ENCODE data around the gene NF2.
A peak's percentile ranks its signal among the peaks of the same experiment; 100 is the strongest.
"Not testable (repeated sequence)": the region's sequence is repeated elsewhere in the genome, so short reads cannot be mapped to it uniquely, and the experiment has no call there.

NF2 gene

DNA sequence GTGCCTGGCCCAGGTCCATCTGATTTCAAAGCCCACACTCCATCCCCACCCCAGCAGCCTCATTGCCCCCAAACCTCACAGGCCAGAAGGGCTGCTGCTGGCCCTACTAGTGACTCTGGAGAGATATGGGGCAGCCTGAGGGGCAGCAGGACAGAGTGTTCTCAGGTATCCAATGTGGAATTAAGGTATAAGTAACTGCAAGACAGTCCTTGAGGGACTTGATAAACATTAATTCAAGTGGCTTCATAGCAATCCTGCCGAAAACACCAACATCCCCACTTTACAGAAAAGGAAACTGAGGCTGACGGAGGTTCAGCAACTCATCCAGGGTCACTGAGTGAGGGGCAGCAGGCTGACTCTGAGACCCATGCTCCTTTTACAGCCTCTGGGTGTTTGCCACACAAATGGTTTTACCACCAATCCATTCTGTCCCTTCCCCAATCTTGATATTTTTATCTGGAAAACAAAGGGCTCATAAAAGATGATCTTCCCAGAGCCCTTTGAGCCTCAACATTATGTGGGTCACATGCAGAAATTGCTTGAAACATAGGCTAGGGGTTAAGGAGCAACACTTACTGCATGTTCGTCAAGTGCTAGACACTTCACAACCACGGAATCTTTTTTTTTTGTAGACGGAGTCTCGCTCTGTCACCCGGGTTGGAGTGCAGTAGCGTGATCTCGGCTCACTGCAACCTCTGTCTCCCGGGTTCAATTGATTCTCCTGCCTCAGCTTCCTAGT is 24.8 kb upstream of the NF2 start:
- no peaks in the 10 kb centered on the region for H3K9me3 ChIP-seq
- peaks cover 2% of the 10 kb centered on the region; the same call in 1 of the 2 replicates for H3K4me1 ChIP-seq
- H3K4me3 ChIP-seq (ENCODE audit: low read depth, low read length) = no peak overlapping the region
- DNase-seq = no peak
- no peaks in the 10 kb centered on the region; the same call in 1 of the 2 replicates for H3K36me3 ChIP-seq
- H3K27me3 ChIP-seq = no peaks in the 10 kb centered on the region
- TF ChIP-seq, protein P1, sequence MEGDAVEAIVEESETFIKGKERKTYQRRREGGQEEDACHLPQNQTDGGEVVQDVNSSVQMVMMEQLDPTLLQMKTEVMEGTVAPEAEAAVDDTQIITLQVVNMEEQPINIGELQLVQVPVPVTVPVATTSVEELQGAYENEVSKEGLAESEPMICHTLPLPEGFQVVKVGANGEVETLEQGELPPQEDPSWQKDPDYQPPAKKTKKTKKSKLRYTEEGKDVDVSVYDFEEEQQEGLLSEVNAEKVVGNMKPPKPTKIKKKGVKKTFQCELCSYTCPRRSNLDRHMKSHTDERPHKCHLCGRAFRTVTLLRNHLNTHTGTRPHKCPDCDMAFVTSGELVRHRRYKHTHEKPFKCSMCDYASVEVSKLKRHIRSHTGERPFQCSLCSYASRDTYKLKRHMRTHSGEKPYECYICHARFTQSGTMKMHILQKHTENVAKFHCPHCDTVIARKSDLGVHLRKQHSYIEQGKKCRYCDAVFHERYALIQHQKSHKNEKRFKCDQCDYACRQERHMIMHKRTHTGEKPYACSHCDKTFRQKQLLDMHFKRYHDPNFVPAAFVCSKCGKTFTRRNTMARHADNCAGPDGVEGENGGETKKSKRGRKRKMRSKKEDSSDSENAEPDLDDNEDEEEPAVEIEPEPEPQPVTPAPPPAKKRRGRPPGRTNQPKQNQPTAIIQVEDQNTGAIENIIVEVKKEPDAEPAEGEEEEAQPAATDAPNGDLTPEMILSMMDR (IDR thresholded peaks at IDR 0.05; ENCODE audit: low read depth, low read length) = no peak

DNA sequence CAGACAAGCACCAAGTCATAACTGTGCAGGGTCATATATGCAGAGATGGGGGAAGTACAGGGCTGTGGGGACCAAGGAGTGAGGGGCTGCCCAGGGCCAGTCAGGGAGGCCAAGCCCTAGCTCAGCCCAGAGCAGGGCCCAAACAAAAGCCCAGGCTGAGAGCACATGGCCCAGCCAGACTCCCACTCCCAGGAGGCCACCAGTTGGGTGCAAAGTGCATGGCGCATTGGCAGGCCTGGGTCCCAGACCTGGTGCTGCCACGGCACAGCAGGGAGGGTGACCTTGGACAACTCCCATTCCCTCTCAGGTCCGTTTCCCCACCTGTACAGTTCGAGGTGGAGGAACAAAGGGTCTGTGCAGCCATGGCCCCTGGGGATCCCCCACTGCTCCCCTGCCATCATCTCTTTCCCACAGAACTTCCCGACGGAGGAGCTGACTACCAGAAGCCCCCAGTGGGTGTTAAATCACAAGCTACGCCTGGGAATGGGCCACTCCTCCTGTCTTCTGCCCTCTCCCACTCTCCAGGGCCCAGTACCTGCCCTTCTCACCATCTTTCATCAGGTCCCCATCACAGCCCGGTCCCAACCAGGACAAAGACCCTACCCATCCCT is 23.1 kb upstream of the NF2 start:
- DNase-seq = peak; percentile 57
- Histone ChIP-seq H3K36me3 (no peaks in the 10 kb centered on the region; the same call in 1 of the 2 replicates), H3K27me3 (no peaks in the 10 kb centered on the region), H3K9me3 (no peaks in the 10 kb centered on the region), H3K4me3 (ENCODE audit: low read depth, low read length) (peak overlapping the region; percentile 85), H3K4me1 (peaks cover 2% of the 10 kb centered on the region; the same call in 1 of the 2 replicates)
- TF ChIP-seq, protein P1 (IDR thresholded peaks at IDR 0.05; ENCODE audit: low read depth, low read length) = no peak

DNA sequence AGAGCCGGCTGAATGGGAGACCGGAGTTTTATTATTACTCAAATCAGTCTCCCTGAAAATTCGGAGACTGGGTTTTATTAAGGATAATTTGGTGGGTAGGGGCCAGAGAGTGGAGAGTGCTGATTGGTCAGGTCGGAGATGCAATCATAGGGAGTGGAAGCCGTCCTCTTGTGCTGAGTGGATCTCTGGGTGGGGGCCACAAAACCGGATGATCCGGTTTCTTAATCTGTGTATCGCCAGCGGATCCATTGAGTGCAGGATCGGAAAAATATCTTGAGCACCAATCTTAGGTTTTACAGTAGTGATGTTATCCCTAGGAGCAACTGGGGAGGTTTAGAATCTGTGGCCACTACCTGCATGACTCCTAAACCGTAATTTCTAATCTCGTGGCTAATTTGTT is 21.6 kb upstream of the NF2 start:
- H3K36me3 ChIP-seq = no peaks in the 10 kb centered on the region; the same call in 1 of the 2 replicates
- no peak for DNase-seq
- H3K9me3 ChIP-seq = no peaks in the 10 kb centered on the region
- H3K27me3 ChIP-seq = no peaks in the 10 kb centered on the region
- H3K4me3 ChIP-seq (ENCODE audit: low read depth, low read length) = peak overlapping the region; percentile 85
- TF ChIP-seq, protein P1 (IDR thresholded peaks at IDR 0.05; ENCODE audit: low read depth, low read length) = no peak
- H3K4me1 ChIP-seq = peaks cover 2% of the 10 kb centered on the region; the same call in 1 of the 2 replicates

DNA sequence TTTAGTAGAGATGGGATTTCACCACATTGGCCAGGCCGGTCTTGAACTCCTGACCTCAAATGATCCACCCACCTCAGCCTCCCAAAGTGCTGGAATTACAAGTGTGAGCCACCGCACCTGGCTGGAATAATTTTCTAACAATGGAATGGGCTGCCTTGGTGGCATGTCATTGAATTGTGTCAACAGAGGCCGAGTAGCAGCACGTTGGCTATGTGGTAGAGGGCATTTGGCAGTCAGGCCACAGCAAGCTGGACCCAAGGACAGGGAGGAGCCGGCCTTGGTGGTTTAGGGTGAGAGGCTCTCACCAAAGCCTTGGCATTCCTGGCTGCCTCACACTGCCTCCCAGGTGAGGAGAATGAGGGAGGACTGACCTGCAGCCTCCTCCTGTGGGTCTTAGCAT is 18.5 kb upstream of the NF2 start:
- H3K36me3 ChIP-seq = no peaks in the 10 kb centered on the region; the same call in 1 of the 2 replicates
- H3K4me3 ChIP-seq (ENCODE audit: low read depth, low read length) = no peak overlapping the region
- TF ChIP-seq, protein P1 (IDR thresholded peaks at IDR 0.05; ENCODE audit: low read depth, low read length) = no peak
- H3K27me3 ChIP-seq = no peaks in the 10 kb centered on the region
- no peak for DNase-seq
- H3K4me1 ChIP-seq = peaks cover under 1% of the 10 kb centered on the region; the same call in 1 of the 2 replicates
- H3K9me3 ChIP-seq = no peaks in the 10 kb centered on the region

DNA sequence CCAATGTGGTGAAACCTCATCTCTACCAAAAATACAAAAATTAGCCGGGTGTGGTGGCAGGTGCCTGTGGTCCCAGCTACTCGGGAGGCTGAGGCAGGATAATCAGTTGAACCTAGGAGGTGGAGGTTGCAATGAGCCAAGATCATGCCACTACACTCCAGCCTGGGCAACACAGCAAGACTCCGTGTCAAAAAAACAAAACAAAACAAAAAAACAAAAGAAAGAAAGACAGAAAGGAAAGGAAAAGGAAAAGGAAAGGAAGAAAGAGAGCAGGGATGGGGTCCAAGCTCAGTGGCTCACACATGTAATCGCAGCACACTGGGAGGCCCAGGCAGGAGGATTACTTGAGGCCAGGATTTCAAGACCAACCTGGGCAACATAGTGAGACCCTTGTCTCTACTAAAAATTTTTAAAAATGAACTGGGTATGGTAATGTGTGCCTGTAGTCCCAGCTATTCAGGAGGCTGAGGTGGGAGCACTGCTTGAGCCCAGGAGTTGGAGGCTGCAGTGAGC is 17.2 kb upstream of the NF2 start:
- H3K4me1 ChIP-seq; H3K9me3 ChIP-seq; H3K27me3 ChIP-seq; DNase-seq; H3K36me3 ChIP-seq; H3K4me3 ChIP-seq (ENCODE audit: low read depth, low read length): not testable (repeated sequence)

DNA sequence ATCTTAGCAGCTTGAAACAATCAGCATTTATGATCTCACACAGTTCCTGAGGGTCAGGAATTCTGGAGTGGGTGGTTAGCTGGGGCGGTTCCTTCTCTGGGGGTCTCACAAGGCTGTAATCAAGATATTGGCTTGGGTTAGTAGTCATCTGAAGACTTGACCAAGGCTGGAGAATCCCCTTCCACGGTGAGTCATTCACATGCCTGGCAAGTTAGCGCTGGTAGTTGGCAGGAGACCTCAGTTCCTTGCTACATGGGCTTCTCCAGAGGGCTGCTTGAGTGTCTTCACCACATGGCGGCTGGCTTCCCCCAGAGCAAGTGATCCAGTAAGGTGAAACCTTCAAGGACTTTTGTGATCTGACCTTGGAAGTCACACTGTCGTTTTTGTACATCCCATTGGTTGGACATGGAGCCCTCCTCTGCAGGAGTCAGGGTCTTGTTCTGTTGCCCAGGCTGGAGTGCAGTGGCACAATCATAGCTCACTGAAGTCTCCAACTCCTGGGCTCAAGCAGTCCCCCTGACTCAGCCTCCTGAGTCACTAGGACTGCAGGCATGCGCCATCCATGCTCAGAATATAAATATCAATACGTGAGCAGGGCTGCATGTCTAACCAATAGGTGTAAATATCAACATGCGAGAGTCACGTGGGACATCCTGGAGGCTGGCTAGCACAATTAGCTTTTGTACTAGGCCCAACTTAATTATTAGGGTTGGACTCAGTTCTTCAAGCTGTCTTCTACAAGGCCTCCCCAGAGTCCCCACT is 15.3 kb upstream of the NF2 start:
- no peaks in the 10 kb centered on the region for H3K27me3 ChIP-seq
- no peaks in the 10 kb centered on the region for H3K4me1 ChIP-seq
- no peak for DNase-seq
- H3K9me3 ChIP-seq = no peaks in the 10 kb centered on the region
- TF ChIP-seq, protein P1 (IDR thresholded peaks at IDR 0.05; ENCODE audit: low read depth, low read length) = no peak
- H3K36me3 ChIP-seq = no peaks in the 10 kb centered on the region
- no peak overlapping the region for H3K4me3 ChIP-seq (ENCODE audit: low read depth, low read length)

Data from BE2C (cell line).